Jurkat, Clone E6-1 (cell line): Measurements from ENCODE around the gene ABHD10.
A peak's percentile ranks its signal among the peaks of the same experiment; 100 is the strongest.

Source experiments
- DNase-seq: peaks from one replicate; pipeline ENCODE4 v3.0.0-alpha.2; 2011; ENCODE audit warnings: low read depth, low spot score
- H3K4me3 ChIP-seq: 2 replicates; pipeline ENCODE4 v1.5.1; 2011; ENCODE audit warnings: mild to moderate bottlenecking, low read length, control low read depth, moderate library complexity

The ABHD10 gene

DNA sequence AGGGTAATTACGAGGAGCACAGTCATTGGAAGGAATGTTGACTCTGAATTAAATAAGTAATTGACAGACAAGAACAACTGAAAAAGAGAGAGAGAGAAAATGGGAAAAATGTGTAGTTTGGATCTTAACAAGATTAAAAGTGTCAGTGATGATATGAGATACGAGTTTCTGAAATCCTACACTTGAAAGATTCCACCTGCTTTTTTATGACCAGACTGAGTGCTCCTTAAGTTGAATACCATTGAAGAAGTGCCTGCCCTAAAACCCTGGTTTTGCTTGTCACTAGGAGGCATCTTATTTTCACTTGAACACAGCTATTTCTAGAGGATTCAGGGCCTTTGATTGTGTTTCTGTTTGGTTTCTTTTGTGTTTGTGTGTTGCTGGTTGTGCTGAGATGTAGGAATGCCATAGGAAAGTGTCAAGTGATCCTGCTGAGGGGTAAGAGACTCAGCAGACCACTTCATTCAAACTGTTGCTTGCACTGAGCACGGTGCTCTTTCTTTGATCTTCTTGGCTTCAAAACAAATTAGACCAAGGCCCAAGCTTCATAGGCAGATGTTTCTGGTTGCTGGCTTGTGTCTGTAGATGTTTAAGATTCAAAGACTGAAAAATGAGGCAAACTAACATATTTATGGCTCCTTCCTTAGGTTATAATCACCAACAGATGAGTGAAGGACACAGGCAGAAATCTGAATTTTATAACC, 17.2 kb upstream of the ABHD10 start:
- H3K4me3 ChIP-seq, result no peak overlapping the region
- peak; percentile 11 for DNase-seq

DNA sequence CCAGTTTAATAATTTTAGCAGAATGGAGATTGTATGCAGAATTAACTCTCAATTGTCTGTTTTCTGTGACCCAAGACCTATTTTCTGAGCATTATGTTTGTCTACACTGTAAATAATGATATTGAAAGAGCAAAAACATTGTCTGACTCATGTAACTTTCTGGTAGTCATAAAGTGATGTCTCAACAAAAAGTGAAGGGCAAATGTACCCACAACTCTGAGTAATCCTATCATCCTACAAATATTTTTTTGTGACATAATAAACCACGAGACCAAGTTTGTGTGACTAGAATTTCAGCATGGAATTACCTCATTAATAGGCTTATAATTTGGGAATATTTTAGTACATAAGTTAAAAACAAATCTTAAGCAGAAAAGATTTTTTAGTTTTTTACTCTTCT, 15.4 kb upstream of the ABHD10 start:
- H3K4me3 ChIP-seq, result no peak overlapping the region
- no peak for DNase-seq

DNA sequence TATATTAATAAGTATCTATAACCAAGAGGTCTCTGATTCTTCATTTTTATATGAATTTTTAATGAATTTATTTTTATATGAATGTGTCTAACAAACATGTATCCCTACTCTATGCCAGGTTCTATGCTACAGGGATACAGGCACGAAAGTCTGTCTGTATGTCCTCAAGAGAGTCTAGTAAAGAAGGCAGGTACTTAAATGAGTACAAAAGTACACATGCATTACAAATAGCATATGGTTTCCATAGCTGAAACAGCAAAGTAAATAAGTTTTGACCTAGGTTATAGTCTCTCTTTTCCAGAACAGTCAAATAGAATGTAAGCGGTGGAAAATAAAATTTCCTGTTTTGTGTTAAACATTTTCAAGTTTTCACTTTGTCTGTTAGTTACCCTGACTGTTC, 13.3 kb upstream of the ABHD10 start:
- no peak for DNase-seq
- no peak overlapping the region for H3K4me3 ChIP-seq

DNA sequence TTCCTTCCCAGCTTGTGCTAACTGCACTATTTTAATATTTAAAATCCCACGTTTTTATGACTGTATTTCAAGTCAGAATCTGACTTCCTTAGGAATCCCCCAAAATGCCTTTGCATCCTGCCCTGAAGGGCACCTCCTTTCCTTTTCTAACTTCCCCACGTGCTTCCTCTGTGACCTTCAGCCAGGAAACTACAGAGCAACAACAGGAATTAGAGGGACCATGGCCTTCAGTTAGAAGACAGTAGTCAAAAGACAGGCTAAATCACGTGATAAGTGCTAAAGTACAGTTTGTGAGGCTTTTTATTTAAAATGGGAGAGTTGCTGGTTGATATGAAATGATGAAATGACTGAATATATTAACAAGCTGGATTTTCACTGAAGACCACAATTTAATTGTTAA, 11.8 kb upstream of the ABHD10 start:
- DNase-seq, result no peak
- H3K4me3 ChIP-seq, result no peak overlapping the region

DNA sequence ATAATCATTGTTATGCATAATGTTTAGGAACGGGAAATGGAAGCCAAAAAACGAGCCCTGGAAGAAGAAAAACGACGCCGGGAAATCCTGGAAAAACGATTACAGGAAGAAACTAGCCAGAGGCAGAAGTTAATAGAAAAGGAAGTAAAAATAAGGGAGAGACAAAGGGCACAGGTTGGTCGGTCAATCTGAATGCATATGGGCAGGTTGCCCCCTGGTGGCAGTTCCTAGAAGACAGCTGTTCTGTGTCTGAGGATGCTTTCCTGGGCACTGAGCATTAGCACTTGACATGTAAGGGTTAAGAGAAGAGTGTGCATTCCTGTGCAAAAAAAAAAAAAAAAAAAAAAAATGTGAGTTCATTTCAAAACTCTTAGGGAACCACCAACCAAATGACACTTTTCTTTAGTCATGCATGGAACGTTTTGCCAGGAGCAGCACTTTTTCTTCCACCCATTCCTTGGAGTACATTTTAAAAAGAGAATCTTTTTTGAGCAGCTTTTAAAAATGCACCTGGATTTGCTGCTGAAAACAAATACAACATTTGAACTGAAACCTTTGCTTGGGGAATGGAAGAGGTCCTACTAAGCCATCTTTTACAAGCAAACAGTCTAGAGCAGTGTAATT, 11.1 kb upstream of the ABHD10 start:
- H3K4me3 ChIP-seq, result no peak overlapping the region
- peak; percentile 73 for DNase-seq

DNA sequence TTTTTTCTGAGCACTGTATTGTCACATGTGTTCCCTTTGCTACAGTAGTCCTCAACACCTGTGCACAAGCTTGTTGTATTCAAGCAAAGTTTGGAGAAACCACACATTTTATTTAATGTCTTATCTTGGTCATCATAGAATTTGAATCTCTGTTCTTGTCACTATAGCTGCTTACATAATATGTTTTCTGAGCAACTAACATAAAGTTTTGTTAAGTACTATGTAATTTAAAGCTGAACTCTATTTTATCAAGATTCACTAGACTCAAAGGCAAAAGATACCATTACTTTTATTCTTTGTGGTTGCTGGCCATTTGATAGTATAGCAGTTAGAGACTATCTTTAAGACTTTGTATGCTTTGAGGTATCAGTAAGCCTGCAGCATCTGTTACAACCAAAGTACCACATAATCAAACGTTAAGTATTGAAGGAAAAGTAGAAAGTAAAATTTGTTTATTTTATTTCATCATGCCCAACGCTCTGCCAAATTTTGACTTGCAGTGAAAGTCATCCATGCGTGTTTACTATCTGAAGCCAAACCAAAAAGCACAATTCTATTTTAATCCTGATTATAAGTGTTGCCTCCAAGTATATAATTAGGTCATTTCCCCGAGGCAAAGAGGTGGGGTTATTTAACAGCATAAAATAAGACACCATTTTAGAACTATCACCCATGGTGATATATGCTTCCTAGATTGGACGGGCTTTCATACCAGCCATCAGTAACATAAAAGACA, 10.3 kb upstream of the ABHD10 start:
- no peak for DNase-seq
- H3K4me3 ChIP-seq, result no peak overlapping the region

DNA sequence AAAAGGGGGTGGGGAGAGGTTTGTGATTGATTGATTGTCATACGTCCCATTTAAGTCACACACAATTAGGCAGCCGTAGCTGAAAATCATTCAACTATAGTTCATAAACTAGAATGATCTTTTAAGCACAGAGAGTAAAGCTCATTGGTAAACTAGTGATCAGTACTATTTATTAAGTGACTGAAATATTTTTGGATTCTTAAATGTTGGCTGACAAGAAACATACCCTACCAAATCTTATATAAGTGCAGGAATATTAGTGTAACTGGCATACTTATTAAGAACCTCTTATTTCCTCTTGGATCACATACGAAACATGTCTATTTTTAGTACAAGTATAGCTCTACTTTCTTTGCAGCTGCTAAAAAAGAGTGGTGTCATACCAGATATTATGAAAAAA, 8.4 kb upstream of the ABHD10 start:
- no peak for DNase-seq
- H3K4me3 ChIP-seq, result no peak overlapping the region

DNA sequence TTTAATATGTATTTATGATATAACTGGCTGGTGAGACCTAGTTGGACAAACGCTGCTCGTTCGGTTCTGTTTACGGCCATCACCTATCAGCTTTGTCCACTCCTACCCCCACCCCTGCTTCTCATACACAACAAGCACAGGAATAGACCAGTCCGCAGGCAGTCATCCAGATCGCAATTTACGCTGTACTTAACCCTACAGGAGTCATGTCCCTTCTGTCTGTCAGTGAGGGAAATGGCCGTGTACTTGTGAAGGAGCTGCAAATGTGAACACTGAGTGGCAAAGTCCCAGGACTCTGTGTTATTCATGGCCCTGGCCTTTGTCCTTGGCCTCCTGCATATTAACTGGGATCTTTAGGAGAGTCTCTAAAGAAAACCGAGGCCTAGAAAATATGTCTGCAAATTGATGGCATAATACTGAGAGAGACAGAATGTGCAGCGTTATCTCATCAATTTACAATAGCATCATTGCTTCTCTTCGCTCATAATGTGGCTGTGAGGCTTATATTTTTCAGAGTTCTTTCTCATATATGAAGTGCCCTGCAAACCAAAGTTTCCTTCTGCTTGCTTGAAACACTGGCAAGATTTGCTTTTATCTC, 7.2 kb upstream of the ABHD10 start:
- no peak overlapping the region for H3K4me3 ChIP-seq

DNA sequence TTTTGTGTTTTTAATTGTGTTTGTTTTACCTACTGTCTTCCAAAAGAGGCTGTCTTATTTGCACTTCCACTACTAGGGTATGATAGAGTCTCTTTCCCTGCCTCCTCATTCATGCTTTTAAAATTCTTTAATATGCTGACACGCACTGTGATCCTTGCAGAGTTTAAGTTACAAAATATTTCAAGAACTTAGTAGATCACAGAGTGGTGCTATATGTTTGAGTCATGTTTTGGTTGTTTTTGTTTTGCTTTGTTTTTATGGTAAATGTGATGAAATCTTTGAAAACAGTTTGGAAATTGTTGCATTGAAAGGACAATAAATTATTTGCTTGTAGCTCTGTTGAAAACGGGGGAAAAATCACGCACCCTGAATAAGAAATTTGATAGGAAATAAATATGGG, 5.9 kb upstream of the ABHD10 start:
- H3K4me3 ChIP-seq, result no peak overlapping the region
- DNase-seq, result no peak

More for the DNA sequence above, 7.2 kb upstream of the ABHD10 start:
- no peak for DNase-seq

DNA sequence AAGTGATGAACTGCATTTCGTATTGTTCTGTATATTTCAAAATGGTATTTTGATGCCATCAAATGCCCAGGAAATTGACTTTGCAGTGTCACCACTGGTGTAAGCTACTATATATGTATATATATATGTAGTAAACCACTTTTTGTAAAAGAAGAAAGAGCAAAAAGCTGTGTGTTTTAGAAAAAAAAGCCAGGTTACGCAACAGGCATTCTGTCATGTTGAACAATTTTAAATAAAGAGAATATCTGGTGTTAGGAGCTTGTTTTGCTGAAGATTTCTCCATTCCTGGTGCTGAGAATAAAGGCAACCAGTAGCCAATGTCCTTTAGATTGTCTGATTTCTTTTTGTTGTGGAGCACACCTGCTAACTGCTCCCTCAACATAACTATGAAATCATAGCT, 3.7 kb upstream of the ABHD10 start:
- H3K4me3 ChIP-seq, result no peak overlapping the region
- DNase-seq, result no peak

DNA sequence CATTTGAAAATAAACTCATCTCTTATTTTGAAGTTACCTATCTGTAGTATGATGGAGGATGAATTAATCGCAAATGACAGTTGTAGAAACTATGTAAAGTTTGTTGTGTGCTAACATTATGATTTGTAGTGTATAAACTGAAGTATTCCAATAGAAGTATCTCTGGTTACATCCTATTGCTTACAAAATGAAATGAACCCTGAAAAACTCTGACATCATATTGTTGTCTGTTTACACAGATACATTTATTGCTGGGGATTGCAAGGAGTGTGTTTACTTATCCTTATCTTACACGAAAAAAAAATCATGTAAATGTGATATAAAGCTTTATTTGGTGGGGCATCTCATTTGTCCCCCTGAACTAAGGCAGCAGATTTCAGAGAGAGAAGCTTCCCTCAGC, 2.6 kb upstream of the ABHD10 start:
- DNase-seq, result no peak
- no peak overlapping the region for H3K4me3 ChIP-seq

DNA sequence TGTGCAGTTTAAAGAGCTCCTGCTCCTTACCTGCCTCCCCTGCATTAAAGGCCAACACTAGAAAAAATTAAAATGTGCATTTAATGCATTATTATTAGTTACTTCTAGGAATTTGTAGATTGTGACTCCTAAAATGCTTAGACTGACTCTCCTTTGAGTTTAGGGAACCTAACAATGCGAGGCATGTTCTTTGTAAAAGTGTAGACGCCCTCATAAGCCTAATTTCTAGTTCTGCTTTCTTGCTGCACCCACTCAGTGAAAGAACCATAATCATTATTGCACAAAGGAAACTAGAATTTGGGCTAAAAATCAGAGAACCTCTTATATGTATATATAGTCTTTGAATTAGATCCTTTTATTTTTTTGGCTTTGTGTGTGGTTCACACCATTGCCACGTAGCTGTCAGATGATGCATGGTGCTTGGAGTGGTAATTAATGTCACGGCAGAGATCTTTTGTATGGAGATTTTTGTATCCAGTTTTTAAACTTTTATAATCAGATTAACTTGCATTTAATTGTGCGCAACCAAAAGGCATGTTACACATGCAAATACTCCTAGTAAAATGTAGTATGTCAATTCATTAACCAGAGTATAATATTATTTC, 710 bp downstream of the ABHD10 start:
- peak overlapping the region; percentile 88 for H3K4me3 ChIP-seq
- peak; percentile 15 for DNase-seq

DNA sequence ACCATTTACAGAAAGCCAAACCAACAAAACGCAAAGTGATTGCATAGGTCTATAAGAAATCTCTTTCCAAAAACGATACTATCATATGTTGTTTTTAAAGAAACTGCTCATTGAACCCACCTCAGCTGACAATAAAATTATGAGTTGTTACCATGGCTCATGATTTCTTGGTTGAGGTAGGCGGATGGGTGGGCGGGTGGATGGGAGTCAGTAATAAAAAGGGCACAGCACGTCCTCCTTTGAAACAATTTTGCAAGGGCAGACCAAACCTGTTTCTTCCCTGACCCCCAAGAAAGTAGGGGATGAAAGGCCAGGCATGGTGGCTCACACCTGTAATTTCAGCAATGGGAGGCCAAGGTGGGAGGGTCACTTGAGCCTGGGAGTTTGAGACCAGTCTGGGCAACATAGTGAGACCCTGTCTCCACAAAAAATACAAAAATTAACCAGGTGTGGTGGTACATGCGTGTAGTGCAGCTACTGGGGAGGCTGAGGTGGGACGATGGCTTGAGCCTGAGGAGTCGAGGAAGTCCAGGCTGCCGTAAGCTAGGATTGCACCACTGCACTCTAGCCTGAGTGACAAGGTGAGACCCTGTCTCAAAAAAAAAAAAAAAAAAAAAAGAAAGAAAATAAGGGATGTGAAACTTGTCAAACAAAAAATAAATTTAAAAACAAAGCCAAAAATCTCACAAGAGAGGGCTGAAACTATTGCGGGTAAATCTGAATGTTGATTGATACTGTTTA, 2.1 kb downstream of the ABHD10 start:
- no peak for DNase-seq
- H3K4me3 ChIP-seq, result no peak overlapping the region

DNA sequence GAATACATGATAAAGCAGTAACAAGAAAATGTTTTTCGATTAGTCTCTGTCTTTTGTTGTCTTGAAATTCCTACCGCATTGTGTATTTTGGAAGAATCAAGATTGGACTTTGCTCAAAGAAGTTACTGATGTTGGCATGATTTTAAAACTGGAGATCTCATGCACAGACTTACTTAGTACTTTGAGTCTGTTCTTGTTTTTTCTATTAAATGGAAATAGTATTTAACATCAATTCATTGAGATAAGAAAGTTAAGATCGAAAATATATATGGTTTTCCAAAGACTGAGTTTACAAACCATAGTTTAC, 2.6 kb downstream of the ABHD10 start:
- DNase-seq, result no peak
- no peak overlapping the region for H3K4me3 ChIP-seq

DNA sequence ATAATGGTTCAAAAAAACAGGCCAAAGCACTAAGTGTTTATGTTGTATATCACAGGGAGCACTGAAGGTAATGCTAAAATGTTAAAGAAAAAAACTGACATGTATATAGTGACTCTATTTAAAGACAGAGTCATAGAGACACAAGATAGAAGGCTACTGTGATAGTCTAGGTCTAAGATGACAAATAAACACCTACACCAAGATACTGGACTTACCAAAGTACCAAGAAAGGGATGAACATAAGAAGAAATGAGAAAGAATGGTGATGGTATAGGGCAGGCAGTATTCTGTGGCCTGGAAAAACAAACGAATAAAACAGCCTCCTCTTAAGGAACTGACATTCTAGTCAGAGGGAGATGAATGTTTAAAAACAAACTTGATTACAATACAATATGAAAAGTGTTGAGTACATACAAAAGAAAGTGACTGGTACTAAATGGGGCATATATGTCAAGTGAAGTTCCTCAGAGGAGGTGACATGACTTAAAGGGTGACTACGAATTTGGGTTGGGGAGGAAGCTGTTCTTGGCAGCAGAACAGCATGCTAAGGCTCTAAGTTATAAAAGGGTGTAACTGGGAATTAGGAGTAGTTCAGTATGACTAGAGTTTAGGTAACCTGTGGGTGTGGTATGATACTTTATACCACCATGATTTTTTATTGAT, 5.9 kb downstream of the ABHD10 start:
- no peak for DNase-seq
- no peak overlapping the region for H3K4me3 ChIP-seq

DNA sequence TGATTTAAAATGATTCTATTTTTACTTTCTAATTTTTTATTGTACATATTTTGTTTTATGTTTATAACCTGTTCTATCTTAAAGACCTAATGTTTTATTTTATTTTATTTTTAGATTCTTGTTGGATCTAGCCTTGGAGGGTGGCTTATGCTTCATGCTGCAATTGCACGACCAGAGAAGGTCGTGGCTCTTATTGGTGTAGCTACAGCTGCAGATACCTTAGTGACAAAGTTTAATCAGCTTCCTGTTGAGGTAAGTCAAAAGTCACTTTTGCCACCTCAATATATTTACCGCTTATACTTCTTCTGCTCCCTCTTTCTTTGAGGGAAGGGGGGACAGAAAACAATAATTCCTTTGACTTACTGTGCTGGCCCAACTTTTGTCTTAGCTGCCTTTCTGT, 8.0 kb downstream of the ABHD10 start:
- H3K4me3 ChIP-seq, result no peak overlapping the region
- no peak for DNase-seq

DNA sequence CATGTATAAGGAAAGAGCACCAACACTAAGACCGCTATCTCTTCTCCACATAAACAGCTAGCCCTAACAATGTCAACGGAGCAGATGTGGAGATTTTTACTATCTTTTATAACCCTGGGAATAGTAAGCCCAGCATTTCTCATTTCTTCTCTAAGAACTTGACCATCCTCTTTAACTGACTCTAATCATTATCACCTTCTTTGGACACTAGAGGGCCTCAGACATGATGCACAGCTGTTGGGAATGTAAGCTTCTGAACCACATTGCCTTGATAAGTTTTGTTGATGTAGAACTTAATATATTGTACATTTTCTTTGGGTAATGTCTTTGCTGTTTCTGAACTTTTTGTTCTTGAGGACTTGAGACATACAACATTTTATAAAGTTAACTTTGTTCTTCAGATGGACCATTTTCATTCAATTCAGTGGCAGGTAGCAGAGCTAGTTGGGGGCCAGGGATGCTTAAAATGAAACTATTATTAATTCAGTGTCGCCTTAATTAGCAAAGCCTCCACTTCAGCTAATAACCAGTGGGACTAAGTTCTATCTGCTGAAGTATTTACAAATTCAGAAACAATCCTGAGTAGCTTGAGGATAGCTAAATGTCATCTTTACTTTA, 10.3 kb downstream of the ABHD10 start:
- no peak overlapping the region for H3K4me3 ChIP-seq
- DNase-seq, result peak; percentile 37

DNA sequence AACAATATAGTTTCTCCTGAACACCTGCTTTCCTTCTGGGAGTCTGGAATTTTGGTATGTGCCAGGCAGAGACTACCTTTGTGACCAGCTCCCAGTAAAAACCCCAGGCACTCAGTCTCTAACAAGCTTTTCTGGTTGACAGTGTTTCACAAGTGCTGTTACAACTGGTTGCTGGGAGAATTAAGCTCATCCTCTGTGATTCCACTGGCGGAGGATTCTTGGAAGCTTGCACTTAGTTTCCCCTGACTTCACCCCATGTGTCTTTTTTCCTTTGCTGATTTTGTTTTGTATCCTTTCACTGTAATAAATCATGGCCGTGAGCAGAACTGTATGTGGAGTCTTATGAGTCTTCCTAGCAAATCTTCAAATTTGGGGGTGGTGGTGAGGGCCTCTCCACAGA, 14.2 kb downstream of the ABHD10 start:
- DNase-seq, result no peak

More for the DNA sequence above, 14.2 kb downstream of the ABHD10 start:
- no peak overlapping the region for H3K4me3 ChIP-seq
